Omental fat pad (tissue), 4 donors: ENCODE results near the gene CELSR3. TPM values are rescaled to one million over a fixed set of nuclear protein-coding genes. Genes with fewer than 3 reads are reported as not detected.

ENCODE experiments used
- ATAC-seq: fragments of 150-250 bp; one replicate; pipeline ENCODE4 v1.9.1; 2016; ENCODE audit warnings: mild to moderate bottlenecking, moderate library complexity; ENCODE audit not compliant: low FRiP score
- DNase-seq: peaks from one replicate; pipeline ENCODE4 v3.0.0-alpha.2; 2019; ENCODE audit warnings: low spot score
- CTCF ChIP-seq, 3 donors: fragments of 450-650 bp; IDR thresholded peaks; one replicate each; pipeline ENCODE4 v1.5.1; 2016 to 2017; ENCODE audit warnings: antibody characterized with exemption in 3 of 3, mild to moderate bottlenecking in 3 of 3, moderate library complexity in 2 of 3
- total RNA-seq, 4 donors: library from RNA; depleted of rRNA; stranded (reverse); fragments of >200 nt; gene quantifications; one replicate each; pipeline ENCODE4 v1.1.0, GENCODE V29; 2016

CELSR3 gene
- total RNA-seq, 4 donors from 2014 or later: 0.48 to 2.2 (median 1.1) TPM

GRCh38 chr3:48652923-48653715, 9.6 kb downstream of the CELSR3 start:
- ATAC-seq: no peak
- DNase-seq: no peak
- no peak for TF ChIP-seq CTCF (IDR thresholded peaks at IDR 0.05)

- ATAC-seq (no peak), DNase-seq (no peak)
- TF ChIP-seq CTCF (IDR thresholded peaks at IDR 0.05): no peak
Measured at GRCh38 chr3:48651771-48652170, 10.9 kb downstream of the CELSR3 start.

GRCh38 chr3:48650723-48651122, 12.0 kb downstream of the CELSR3 start:
- no peak for ATAC-seq
- DNase-seq: no peak
- TF ChIP-seq CTCF (IDR thresholded peaks at IDR 0.05): no peak

- no peak for TF ChIP-seq CTCF (IDR thresholded peaks at IDR 0.05)
- ATAC-seq (no peak), DNase-seq (no peak)
Measured at GRCh38 chr3:48648188-48648850, 14.4 kb downstream of the CELSR3 start.

- DNase-seq (no peak), ATAC-seq (no peak)
- no peak for TF ChIP-seq CTCF (IDR thresholded peaks at IDR 0.05)
Measured at GRCh38 chr3:48647714-48648113, 15.0 kb downstream of the CELSR3 start.

- TF ChIP-seq CTCF (IDR thresholded peaks at IDR 0.05): no peak
- ATAC-seq (no peak), DNase-seq (no peak)
Measured at GRCh38 chr3:48644898-48645760, 17.6 kb downstream of the CELSR3 start.
